KMS-11 (cell line): ENCODE measurements around the gene CPA4.

Source experiments
- H2AFZ ChIP-seq: fragments of 200-600 bp; sonication (generic); 2 replicates; pipeline ENCODE4 v1.6.1; 2016; ENCODE audit warnings: antibody characterized with exemption, mixed run types, low read depth
- H3K27ac ChIP-seq: fragments of 200-600 bp; sonication (generic); 2 replicates; pipeline ENCODE4 v1.6.1; 2016; ENCODE audit warnings: mild to moderate bottlenecking, mixed run types
- H3K27me3 ChIP-seq: fragments of 200-600 bp; sonication (generic); 2 replicates; pipeline ENCODE4 v1.6.1; 2017; ENCODE audit warnings: mild to moderate bottlenecking, low read depth, mixed run types, moderate library complexity; ENCODE audit not compliant: insufficient read depth
- H3K36me3 ChIP-seq: fragments of 200-600 bp; sonication (generic); 2 replicates; pipeline ENCODE4 v1.6.1; 2017; ENCODE audit warnings: mild to moderate bottlenecking, mixed run types; ENCODE audit not compliant: insufficient read depth
- H3K4me1 ChIP-seq: fragments of 200-600 bp; sonication (generic); 2 replicates; pipeline ENCODE4 v1.6.1; 2016; ENCODE audit warnings: mild to moderate bottlenecking, low read depth, mixed run types; ENCODE audit not compliant: poor library complexity, severe bottlenecking
- H3K4me2 ChIP-seq: fragments of 200-600 bp; sonication (generic); 2 replicates; pipeline ENCODE4 v1.7.0; 2016; ENCODE audit warnings: mild to moderate bottlenecking, mixed run types
- H3K4me3 ChIP-seq: fragments of 200-600 bp; sonication (generic); IDR thresholded peaks from 2 replicates; pipeline ENCODE4 v1.6.1; 2017; ENCODE audit warnings: low read depth, low read length, mixed read lengths; ENCODE audit not compliant: insufficient read depth
- H3K79me2 ChIP-seq: fragments of 200-600 bp; sonication (generic); 2 replicates; pipeline ENCODE4 v1.6.1; 2016; ENCODE audit warnings: low read depth, mixed run types; ENCODE audit not compliant: insufficient read depth
- H3K9ac ChIP-seq: fragments of 200-600 bp; sonication (generic); 2 replicates; pipeline ENCODE4 v1.6.1; 2016; ENCODE audit warnings: mild to moderate bottlenecking, mixed run types
- H4K20me1 ChIP-seq: fragments of 200-600 bp; sonication (generic); 2 replicates; pipeline ENCODE4 v1.6.1; 2016; ENCODE audit warnings: mild to moderate bottlenecking, mixed run types; ENCODE audit not compliant: insufficient read depth
- CTCF ChIP-seq: fragments of 200-600 bp; sonication (generic); conservative IDR thresholded peaks from 2 replicates; pipeline ENCODE4 v1.6.1; 2017; ENCODE audit warnings: low read depth, mild to moderate bottlenecking, antibody characterized with exemption, low read length, moderate library complexity, mixed read lengths

Gene CPA4

GRCh38 chr7:130322615-130323014 is 29.7 kb downstream of the CPA4 start:
- Histone ChIP-seq H2AFZ (no peak overlapping the region), H3K27ac (no peak overlapping the region), H3K4me1 (no peaks in the 10 kb centered on the region), H3K36me3 (no peaks in the 10 kb centered on the region), H4K20me1 (no peaks in the 10 kb centered on the region), H3K4me3 (no peak overlapping the region), H3K27me3 (no peaks in the 10 kb centered on the region), H3K9ac (no peak overlapping the region), H3K4me2 (no peak overlapping the region), H3K79me2 (no peaks in the 10 kb centered on the region)
- TF ChIP-seq CTCF, result no peak

GRCh38 chr7:130324306-130324943 is 31.5 kb downstream of the CPA4 start:
- Histone ChIP-seq H2AFZ (no peak overlapping the region), H3K4me2 (no peak overlapping the region)
- TF ChIP-seq CTCF, result no peak

GRCh38 chr7:130329681-130330080 is 36.7 kb downstream of the CPA4 start:
- Histone ChIP-seq H3K4me3 (no peak overlapping the region), H2AFZ (no peak overlapping the region), H3K4me1 (no peaks in the 10 kb centered on the region), H3K79me2 (no peaks in the 10 kb centered on the region), H3K4me2 (no peak overlapping the region), H3K9ac (no peak overlapping the region), H3K27ac (no peak overlapping the region), H3K36me3 (no peaks in the 10 kb centered on the region), H4K20me1 (no peaks in the 10 kb centered on the region), H3K27me3 (no peaks in the 10 kb centered on the region)
- no peak for TF ChIP-seq CTCF

More at GRCh38 chr7:130324306-130324943, 31.5 kb downstream of the CPA4 start:
- Histone ChIP-seq H3K4me1 (no peaks in the 10 kb centered on the region), H3K4me3 (no peak overlapping the region), H3K27me3 (no peaks in the 10 kb centered on the region), H3K9ac (no peak overlapping the region), H3K27ac (no peak overlapping the region), H4K20me1 (no peaks in the 10 kb centered on the region), H3K36me3 (no peaks in the 10 kb centered on the region), H3K79me2 (no peaks in the 10 kb centered on the region)

- H3K4me3 ChIP-seq, result no peak overlapping the region
- no peaks in the 10 kb centered on the region for H3K4me1 ChIP-seq
- H3K27me3 ChIP-seq, result no peaks in the 10 kb centered on the region
- H3K9ac ChIP-seq, result no peak overlapping the region
- H3K79me2 ChIP-seq, result no peaks in the 10 kb centered on the region
- H3K36me3 ChIP-seq, result no peaks in the 10 kb centered on the region
- no peak overlapping the region for H3K27ac ChIP-seq
- no peak for TF ChIP-seq CTCF
- no peaks in the 10 kb centered on the region for H4K20me1 ChIP-seq
- no peak overlapping the region for H2AFZ ChIP-seq
- no peak overlapping the region for H3K4me2 ChIP-seq
These were observed 39.5 kb downstream of the CPA4 start for GRCh38 chr7:130332259-130333053.
